CD14-positive monocyte (primary cell): ENCODE data around the gene RNF26. TPM values are rescaled to one million over a fixed set of nuclear protein-coding genes. Genes with fewer than 3 reads are reported as not detected.

Experiments used
- DNase-seq, 3 donors: peaks; one replicate each; pipeline ENCODE4 v3.0.0-alpha.2; 2011 to 2022
- H2AFZ ChIP-seq: 2 replicates; pipeline ENCODE4 v1.6.0; 2012; ENCODE audit warnings: mild to moderate bottlenecking, low read depth, low read length, inconsistent platforms; ENCODE audit not compliant: insufficient read depth, poor library complexity, severe bottlenecking
- H3K27ac ChIP-seq, 2 donors: 1 replicate in 1 of 2; 2 replicates in 1 of 2; pipeline ENCODE4 v1.5.1; 2012 to 2013; ENCODE audit warnings: low read length in 2 of 2, control low read depth in 1 of 2, inconsistent platforms in 1 of 2, low read depth in 1 of 2, mild to moderate bottlenecking in 1 of 2
- H3K27me3 ChIP-seq, 2 donors: one replicate each; pipeline versions ENCODE4 v1.6.0 to v1.6.1; 2011 to 2013; ENCODE audit warnings: low read length in 2 of 2; ENCODE audit not compliant: control insufficient read depth in 2 of 2, insufficient read depth in 2 of 2
- H3K36me3 ChIP-seq, 2 donors: replicated peaks in 1 of 2; 1 replicate in 1 of 2; 2 replicates in 1 of 2; pipeline versions ENCODE4 v1.5.1 to v1.6.1; 2012 to 2013; ENCODE audit warnings: low read length in 2 of 2, control low read depth in 1 of 2, inconsistent platforms in 1 of 2, mild to moderate bottlenecking in 1 of 2; ENCODE audit not compliant: insufficient read depth in 2 of 2, control insufficient read depth in 1 of 2
- H3K4me1 ChIP-seq, 2 donors: 1 replicate in 1 of 2; 2 replicates in 1 of 2; pipeline versions ENCODE4 v1.5.1 to v1.6.1; 2012 to 2013; ENCODE audit warnings: low read length in 2 of 2, control low read depth in 1 of 2, inconsistent platforms in 1 of 2, mild to moderate bottlenecking in 1 of 2, moderate library complexity in 1 of 2; ENCODE audit not compliant: insufficient read depth in 2 of 2, control insufficient read depth in 1 of 2
- H3K4me2 ChIP-seq: replicated peaks from 2 replicates; pipeline ENCODE3; 2012; ENCODE audit warnings: low read length, moderate library complexity, mild to moderate bottlenecking; ENCODE audit not compliant: poor library complexity, severe bottlenecking; ENCODE audit errors: extremely low read depth
- H3K4me3 ChIP-seq, 3 experiments: fragments of 200-600 bp in 1 of 3; sonication (generic) in 1 of 3; replicated peaks in 1 of 3; 1 replicate in 2 of 3; 2 replicates in 1 of 3; pipeline ENCODE4 v1.5.1; 2011 to 2013; ENCODE audit warnings: low read length in 3 of 3, mild to moderate bottlenecking in 3 of 3, control low read depth in 2 of 3, low read depth in 2 of 3, inconsistent platforms in 1 of 3, moderate library complexity in 1 of 3
- H3K79me2 ChIP-seq: 2 replicates; pipeline ENCODE4 v1.6.0; 2012; ENCODE audit warnings: mild to moderate bottlenecking, control low read depth, inconsistent platforms, low read length, moderate library complexity; ENCODE audit not compliant: insufficient read depth
- H3K9ac ChIP-seq: 2 replicates; pipeline ENCODE4 v1.6.0; 2017; ENCODE audit warnings: low read length, mild to moderate bottlenecking; ENCODE audit not compliant: insufficient read depth, poor library complexity, severe bottlenecking
- H3K9me3 ChIP-seq, 2 donors: replicated peaks in 1 of 2; 1 replicate in 1 of 2; 2 replicates in 1 of 2; pipeline versions ENCODE4 v1.5.1 to v1.6.1; 2012 to 2013; ENCODE audit warnings: low read length in 2 of 2, control low read depth in 1 of 2; ENCODE audit not compliant: control insufficient read depth in 1 of 2, insufficient read depth in 1 of 2
- H4K20me1 ChIP-seq: 2 replicates; pipeline ENCODE4 v1.6.0; 2012; ENCODE audit warnings: mild to moderate bottlenecking, low read length, control low read depth, moderate library complexity; ENCODE audit not compliant: insufficient read depth
- H3K27ac Mint-ChIP-seq, 7 donors: one replicate each; pipeline ENCODE4 v1.8.0; 2020; ENCODE audit warnings: mild to moderate bottlenecking in 7 of 7, mixed read lengths in 7 of 7, moderate library complexity in 6 of 7, inconsistent platforms in 2 of 7
- H3K27me3 Mint-ChIP-seq, 3 donors: one replicate each; pipeline ENCODE4 v1.8.0; 2021 to 2022; ENCODE audit warnings: low read depth in 3 of 3, mild to moderate bottlenecking in 3 of 3, mixed read lengths in 3 of 3, moderate library complexity in 3 of 3, inconsistent platforms in 1 of 3
- H3K36me3 Mint-ChIP-seq, 2 donors: one replicate each; pipeline ENCODE4 v1.8.0; 2020; ENCODE audit warnings: mixed read lengths in 2 of 2, inconsistent platforms in 1 of 2, mild to moderate bottlenecking in 1 of 2
- H3K4me1 Mint-ChIP-seq: one replicate; pipeline ENCODE4 v1.8.0; 2020; ENCODE audit warnings: mild to moderate bottlenecking, mixed read lengths
- H3K4me3 Mint-ChIP-seq, 2 donors: one replicate each; pipeline ENCODE4 v1.8.0; 2020; ENCODE audit warnings: mild to moderate bottlenecking in 2 of 2, mixed read lengths in 2 of 2, moderate library complexity in 1 of 2
- H3K9me3 Mint-ChIP-seq, 7 donors: one replicate each; pipeline ENCODE4 v1.8.0; 2020 to 2022; ENCODE audit warnings: mixed read lengths in 7 of 7, mild to moderate bottlenecking in 6 of 7, moderate library complexity in 6 of 7, inconsistent platforms in 2 of 7
- CTCF ChIP-seq: fragments of 200-600 bp; IDR thresholded peaks from one replicate; pipeline ENCODE4 v1.8.0; 2022; ENCODE audit warnings: antibody characterized with exemption, mild to moderate bottlenecking
- WGBS: methylation state at CpG from one replicate; pipeline ENCODE4 v1.1.5; 2013; ENCODE audit warnings: missing lambda C conversion rate; ENCODE audit not compliant: insufficient coverage; 5-methylcytosine and 5-hydroxymethylcytosine counted together
- intact Hi-C, 2 donors: fragments of 100-400 bp; cut with micrococcal nuclease; formaldehyde crosslinking; loops; one replicate each; pipeline versions ENCODE4 v1.15.0 to v1.15.1; 2023
- polyA plus RNA-seq, 3 donors: library from polyadenylated mRNA; depleted of rRNA in 1 of 3; unstranded in 2 of 3; stranded (reverse) in 1 of 3; fragments of 300-500 nt in 2 of 3; fragments of >200 nt in 1 of 3; fragmentation: Illumina TruSeq in 2 of 3; gene quantifications; 1 replicate in 2 of 3; 2 replicates in 1 of 3; pipeline ENCODE4 v1.2.3, GENCODE V29; 2012 to 2021

The RNF26 gene
- polyA plus RNA-seq, 3 donors = 6.8 to 27.6 (median 20.5) TPM

GRCh38 chr11:119338318-119338890 is 4.1 kb downstream of the RNF26 start:
- H3K9me3 ChIP-seq = peaks cover 0 to 16% of the 10 kb centered on the region in 2 donors
- peak in 2 of 3 donors; percentile 63 to 65 for DNase-seq
- peaks cover 22% of the 10 kb centered on the region in 2 donors for H3K36me3 Mint-ChIP-seq
- peaks cover 12% of the 10 kb centered on the region for H4K20me1 ChIP-seq
- no peak overlapping the region for H3K4me3 ChIP-seq
- peaks cover 0 to 11% (median 7%) of the 10 kb centered on the region in 7 donors for H3K9me3 Mint-ChIP-seq
- peaks cover 38% of the 10 kb centered on the region for H3K4me1 Mint-ChIP-seq
- peak; percentile 77 for TF ChIP-seq CTCF
- intact Hi-C loops = no loop called here
- peaks cover 24 to 47% of the 10 kb centered on the region in 2 donors for H3K27me3 ChIP-seq
- H2AFZ ChIP-seq = no peak overlapping the region
- peaks cover 34 to 51% (median 49%) of the 10 kb centered on the region in 3 donors for H3K27me3 Mint-ChIP-seq
- H3K9ac ChIP-seq = no peak overlapping the region
- H3K27ac Mint-ChIP-seq = no peak overlapping the region
- no peak overlapping the region for H3K4me2 ChIP-seq
- WGBS = 31% methylated on average over 14 of the region's 17 CpGs
- peaks cover 36 to 50% of the 10 kb centered on the region in 2 donors for H3K4me1 ChIP-seq
- peak overlapping the region in 1 of 2 donors; percentile 85 for H3K4me3 Mint-ChIP-seq
- H3K36me3 ChIP-seq = peaks cover 0 to 10% of the 10 kb centered on the region in 2 donors
- no peak overlapping the region for H3K27ac ChIP-seq
- H3K79me2 ChIP-seq = peaks cover 27% of the 10 kb centered on the region

GRCh38 chr11:119338965-119339588 is 4.8 kb downstream of the RNF26 start:
- Mint-ChIP-seq H3K9me3 (peaks cover 0 to 11% (median 7%) of the 10 kb centered on the region in 7 donors), H3K36me3 (peaks cover 22% of the 10 kb centered on the region in 2 donors), H3K4me3 (peak overlapping the region in 1 of 2 donors; percentile 85), H3K27me3 (peaks cover 36 to 56% (median 56%) of the 10 kb centered on the region in 3 donors), H3K4me1 (peaks cover 37% of the 10 kb centered on the region), H3K27ac (no peak overlapping the region)
- WGBS = 79% methylated on average over 8 of the region's 11 CpGs
- Histone ChIP-seq H3K4me1 (peaks cover 31 to 43% of the 10 kb centered on the region in 2 donors), H3K4me2 (no peak overlapping the region), H3K27me3 (peaks cover 24 to 47% of the 10 kb centered on the region in 2 donors), H3K9ac (no peak overlapping the region), H3K4me3 (peak overlapping the region in 1 of 3 experiments; percentile 62), H3K27ac (no peak overlapping the region), H2AFZ (no peak overlapping the region), H3K36me3 (peaks cover 0 to 10% of the 10 kb centered on the region in 2 donors), H3K79me2 (peaks cover 27% of the 10 kb centered on the region), H4K20me1 (peaks cover 12% of the 10 kb centered on the region), H3K9me3 (peaks cover 0 to 16% of the 10 kb centered on the region in 2 donors)
- no peak for TF ChIP-seq CTCF
- DNase-seq = no peak
- intact Hi-C loops = no loop called here
